ENCODE results near the gene AACS.

AACS gene

DNA sequence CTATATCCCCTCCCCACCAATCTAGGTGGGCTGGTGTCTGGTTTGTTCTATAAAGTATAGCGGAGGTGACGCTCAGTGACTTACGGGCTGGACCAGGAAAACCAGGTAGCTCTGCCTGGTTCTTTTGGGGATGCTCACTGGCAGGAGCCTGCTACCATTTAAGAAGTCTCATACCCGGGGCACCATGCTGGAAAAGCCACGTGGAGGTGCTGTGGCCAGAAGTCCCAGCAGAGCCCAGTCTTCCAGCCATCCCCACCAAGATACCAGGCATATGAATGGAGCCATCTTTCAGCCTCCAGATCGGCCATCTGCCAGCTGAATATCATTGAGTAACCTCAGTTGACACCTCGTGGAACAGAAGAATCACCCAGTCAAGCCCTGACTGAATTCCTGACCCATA lies 87.2 kb downstream of the AACS start:
- no peak for DNase-seq (ENCODE audit: low spot score)

- DNase-seq (ENCODE audit: low spot score): no peak
Measured at GRCh38 chr12:125155366-125155765, 90.1 kb downstream of the AACS start.

GRCh38 chr12:125157177-125157576 lies 91.9 kb downstream of the AACS start:
- no peak for DNase-seq (ENCODE audit: low spot score)

GRCh38 chr12:125159702-125160101 lies 94.5 kb downstream of the AACS start:
- no peak for DNase-seq (ENCODE audit: low spot score)

DNA sequence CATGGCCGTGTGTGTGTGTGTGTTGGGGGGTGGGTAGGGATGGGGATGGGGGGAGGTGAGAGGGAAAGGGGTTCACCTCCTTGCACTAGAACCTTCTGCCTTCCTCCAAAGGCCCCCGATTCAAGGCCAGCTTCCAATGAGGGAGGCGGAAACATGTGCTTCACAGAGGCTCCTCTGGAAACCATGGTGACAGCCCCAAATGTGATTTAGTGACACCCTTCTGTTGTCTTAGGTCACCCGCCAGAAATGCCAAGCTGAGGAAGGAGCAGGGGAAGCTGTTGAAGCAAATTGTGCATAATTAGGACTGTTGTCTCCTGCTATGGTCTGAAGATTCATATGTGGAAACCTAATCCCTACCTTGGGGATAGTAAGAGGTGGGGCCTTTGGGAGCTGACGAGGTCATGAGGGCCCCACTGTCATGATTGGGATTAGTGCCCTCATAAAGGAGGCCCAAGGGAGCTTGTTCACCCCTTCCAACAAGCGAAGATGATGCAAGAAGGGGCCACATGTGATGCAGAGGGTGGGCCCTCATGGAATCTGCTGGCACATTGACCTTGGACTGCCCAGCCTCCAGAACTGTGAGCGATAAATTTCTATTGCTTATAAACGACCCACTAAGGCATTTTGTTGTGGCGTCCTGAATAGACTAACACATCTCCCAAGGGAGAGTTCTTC lies 95.2 kb downstream of the AACS start:
- DNase-seq (ENCODE audit: low spot score): no peak

GRCh38 chr12:125161712-125162022 lies 96.4 kb downstream of the AACS start:
- DNase-seq (ENCODE audit: low spot score): no peak

GRCh38 chr12:125162489-125163028 lies 97.3 kb downstream of the AACS start:
- no peak for DNase-seq (ENCODE audit: low spot score)

DNA sequence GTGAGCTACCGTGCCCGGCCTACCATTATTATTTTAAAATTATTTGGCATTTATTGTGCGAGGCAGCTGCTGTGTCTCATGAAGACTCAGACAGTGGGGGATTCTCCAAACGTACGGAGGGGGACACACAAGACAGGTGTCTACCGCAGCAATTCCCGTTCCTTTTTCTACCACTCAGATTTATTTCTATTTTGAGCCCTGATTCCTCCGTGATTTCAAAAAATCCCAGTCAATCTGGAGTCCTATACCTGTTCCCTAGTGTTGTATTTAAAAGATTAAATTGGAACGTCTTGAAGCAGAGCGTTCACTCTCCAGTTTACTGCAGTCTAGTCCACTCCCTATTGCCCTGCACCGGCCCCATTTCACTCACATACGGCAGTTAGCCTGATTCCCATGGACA lies 97.9 kb downstream of the AACS start:
- DNase-seq (ENCODE audit: low spot score): no peak

- DNase-seq (ENCODE audit: low spot score): no peak
Measured at GRCh38 chr12:125164541-125164940, 99.3 kb downstream of the AACS start.

- DNase-seq (ENCODE audit: low spot score): no peak
Measured at GRCh38 chr12:125166041-125166440, 100.8 kb downstream of the AACS start.

DNA sequence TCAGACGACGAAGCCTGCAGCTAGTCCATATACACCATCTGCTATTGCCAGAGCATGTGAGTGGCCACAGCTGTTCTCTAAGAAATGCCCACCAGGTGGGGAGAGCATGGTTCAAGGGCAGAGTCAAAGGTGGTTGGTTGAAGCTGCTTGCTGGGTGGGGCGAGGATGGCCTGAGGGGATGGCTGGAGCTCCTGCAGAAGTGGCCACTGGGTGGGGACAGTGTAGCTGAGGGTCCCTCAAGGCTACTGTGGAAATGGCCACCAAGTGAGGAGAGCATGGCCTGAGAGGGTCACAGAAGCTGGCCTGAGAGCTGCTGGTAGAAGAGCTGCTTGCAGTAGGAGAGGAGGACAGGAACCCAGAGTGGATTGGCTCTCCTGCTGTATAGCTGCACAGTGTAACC lies 102.4 kb downstream of the AACS start:
- DNase-seq (ENCODE audit: low spot score): no peak

GRCh38 chr12:125169451-125169850 lies 104.2 kb downstream of the AACS start:
- DNase-seq (ENCODE audit: low spot score): no peak

GRCh38 chr12:125169870-125170269 lies 104.6 kb downstream of the AACS start:
- no peak for DNase-seq (ENCODE audit: low spot score)

DNA sequence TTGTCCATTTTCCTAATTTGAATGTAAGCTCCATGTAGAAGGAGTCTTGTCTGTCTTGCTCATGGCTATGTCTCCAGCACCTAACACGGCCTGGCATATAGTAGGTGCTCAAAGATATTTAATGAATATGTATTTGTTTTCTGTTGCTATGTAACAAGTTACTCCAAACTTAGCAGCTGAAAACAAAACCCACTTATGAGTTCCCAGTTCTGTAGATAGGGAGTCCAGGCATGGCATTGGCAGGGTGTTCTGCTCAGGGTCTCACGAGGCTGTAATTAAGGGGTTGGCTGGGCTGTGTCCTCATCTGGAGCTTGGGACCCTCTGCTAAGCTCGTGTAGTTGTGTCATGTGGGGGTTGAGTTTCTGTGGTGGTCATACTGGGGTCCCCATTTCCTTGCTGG lies 106.0 kb downstream of the AACS start:
- DNase-seq (ENCODE audit: low spot score): no peak

DNA sequence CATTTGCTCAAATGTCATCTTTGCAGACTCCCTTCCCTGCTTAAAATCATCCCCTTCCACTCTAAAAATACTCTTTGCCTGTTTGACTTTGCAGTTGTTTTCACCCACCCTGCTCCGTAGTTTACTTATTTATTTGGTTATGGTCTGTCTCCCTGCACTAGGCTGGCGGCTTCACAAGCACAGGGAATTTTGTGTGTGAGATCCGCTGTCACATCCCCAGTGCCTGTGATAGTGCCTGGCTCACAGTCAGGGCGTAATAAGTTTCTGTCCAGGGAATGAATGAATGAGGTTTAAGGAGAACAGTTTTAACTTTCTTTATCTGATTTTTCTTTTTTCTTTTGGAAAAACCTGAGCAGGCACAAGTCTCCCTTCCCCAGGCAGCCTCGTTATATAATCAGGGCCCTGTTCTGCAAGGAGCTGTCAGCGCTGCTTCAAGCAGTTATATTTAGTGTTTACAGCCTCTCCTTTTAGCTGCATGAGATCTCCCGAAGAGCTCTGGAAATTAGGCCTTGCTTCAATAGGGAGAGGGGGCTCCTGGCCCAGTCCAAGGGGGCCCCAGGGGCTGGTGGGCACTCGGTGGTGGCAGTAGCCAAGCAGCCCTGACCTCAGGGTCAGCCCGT lies 107.1 kb downstream of the AACS start:
- DNase-seq (ENCODE audit: low spot score): no peak

- no peak for DNase-seq (ENCODE audit: low spot score)
Measured at GRCh38 chr12:125175576-125175975, 110.3 kb downstream of the AACS start.

- DNase-seq (ENCODE audit: low spot score): no peak
Measured at GRCh38 chr12:125178222-125178621, 113.0 kb downstream of the AACS start.

GRCh38 chr12:125180144-125180543 lies 114.9 kb downstream of the AACS start:
- DNase-seq (ENCODE audit: low spot score): no peak

- no peak for DNase-seq (ENCODE audit: low spot score)
Measured at GRCh38 chr12:125181107-125181506, 115.9 kb downstream of the AACS start.

GRCh38 chr12:125183187-125184067 lies 118.2 kb downstream of the AACS start:
- peak; percentile 67 for DNase-seq (ENCODE audit: low spot score)

DNA sequence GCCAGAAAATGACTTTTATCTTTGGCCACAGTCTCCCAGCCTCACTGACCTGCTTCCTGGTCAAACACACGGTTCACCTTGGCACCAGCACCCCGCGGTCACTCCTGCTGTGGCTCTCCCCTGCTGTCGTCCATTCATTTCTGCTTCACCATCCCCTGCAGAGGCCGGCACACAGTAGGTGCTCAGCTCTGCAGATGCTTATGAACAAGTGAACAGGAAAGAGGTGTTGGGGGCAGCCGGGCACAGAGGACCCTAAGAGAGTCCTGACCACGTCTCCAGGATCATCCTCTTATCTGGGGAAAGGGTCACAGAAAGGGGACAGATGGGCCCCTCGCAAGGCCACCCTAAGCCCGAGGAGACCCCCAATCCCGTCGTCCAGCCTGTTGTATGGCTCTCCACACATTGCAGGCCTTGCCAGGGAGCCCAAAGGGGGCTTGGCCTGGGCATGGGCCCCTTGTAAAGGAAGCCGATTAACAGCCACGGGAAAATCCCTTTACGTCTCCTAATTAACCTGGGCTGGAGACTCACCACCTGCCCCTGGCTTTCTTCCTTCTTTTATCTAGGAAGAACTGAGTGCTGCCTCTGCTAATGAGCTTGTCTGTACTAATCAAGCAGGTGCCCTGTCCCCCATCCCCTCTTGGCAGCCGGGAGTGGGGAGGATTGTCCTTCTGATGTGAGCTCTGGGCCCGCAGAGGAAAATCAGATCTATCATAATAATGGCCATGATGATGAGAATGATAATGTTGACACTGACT lies 119.2 kb downstream of the AACS start:
- DNase-seq (ENCODE audit: low spot score): no peak

GRCh38 chr12:125185311-125185739 lies 120.1 kb downstream of the AACS start:
- DNase-seq (ENCODE audit: low spot score): no peak
